GM19467 (cell line): ENCODE measurements around the gene EXOSC5.
"Not testable (repeated sequence)": the region's sequence is repeated elsewhere in the genome, so short reads cannot be mapped to it uniquely, and the experiment has no call there.

Experiments
- ATAC-seq: cut with Tn5 transposase; IDR thresholded peaks from one replicate; pipeline ENCODE4 v1.9.1; 2021; ENCODE audit warnings: mild to moderate bottlenecking, moderate library complexity; ENCODE audit not compliant: unreplicated experiment

Gene EXOSC5

DNA sequence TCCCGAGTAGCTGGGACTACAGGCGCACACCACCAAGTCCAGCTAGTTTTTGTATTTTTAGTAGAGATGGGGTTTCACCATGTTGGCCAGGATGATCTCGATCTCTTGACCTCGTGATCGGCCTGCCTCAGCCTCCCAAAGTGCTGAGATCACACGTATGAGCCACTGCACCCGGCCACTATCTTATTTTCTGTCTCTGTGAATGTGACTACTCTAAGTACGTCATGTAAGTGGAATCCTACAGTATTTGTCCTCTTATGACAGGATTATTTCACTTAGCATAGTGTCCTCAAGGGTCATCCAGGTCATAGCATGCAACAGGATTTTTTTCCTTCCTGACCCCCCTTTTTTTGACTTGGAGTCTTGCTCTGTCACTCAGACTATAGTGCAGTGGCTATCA lies 25.6 kb downstream of the EXOSC5 start:
- no peak for ATAC-seq

DNA sequence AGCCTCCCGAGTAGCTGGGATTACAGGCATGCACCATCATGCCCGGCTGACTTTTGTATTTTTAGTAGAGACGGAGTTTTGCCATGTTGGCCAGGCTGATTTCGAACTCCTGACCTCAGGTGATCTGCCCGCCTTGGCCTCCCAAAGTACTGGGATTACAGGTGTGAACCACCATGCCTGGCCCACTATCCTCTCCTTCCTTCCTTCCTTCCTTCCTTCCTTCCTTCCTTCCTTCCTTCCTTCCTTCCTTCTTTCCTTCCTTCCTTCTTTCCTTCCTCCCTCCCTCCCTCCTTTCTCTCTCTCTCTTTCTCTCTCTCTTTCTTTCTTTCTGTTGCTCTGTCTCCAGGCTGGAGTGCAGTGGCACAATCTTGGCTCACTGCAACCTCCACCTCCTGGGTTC lies 26.0 kb downstream of the EXOSC5 start:
- ATAC-seq: not testable (repeated sequence)

GRCh38 chr19:41369769-41370168 lies 27.4 kb downstream of the EXOSC5 start:
- no peak for ATAC-seq

DNA sequence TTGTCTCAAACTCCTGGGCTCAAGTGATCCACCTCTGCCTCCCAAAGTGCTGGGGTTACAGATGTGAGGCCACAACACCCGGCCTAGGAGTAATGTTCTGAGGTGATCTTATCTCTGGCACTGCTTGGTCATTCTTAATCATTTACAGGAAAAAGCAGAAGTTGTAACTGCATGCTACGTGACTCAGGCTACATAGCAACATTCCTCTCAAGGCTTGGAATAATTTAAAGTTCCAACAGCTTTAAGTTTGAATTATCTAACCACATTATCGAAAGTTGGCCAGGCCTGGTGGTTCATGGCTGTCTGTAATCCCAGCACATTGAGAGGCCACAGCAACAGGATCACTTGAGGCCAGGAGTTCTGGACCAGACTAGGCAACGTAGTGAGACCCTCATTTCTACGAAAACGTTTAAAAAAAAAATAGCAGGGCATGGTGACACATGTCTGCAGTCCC lies 29.3 kb downstream of the EXOSC5 start:
- ATAC-seq: no peak

GRCh38 chr19:41366089-41366488 lies 31.1 kb downstream of the EXOSC5 start:
- ATAC-seq: no peak

- no peak for ATAC-seq
These were observed 32.4 kb downstream of the EXOSC5 start for GRCh38 chr19:41364524-41365391.

GRCh38 chr19:41363753-41364523 lies 33.2 kb downstream of the EXOSC5 start, which contains the start of gene B9D2:
Gene B9D2, minus strand, starts transcription at chr19:41364149. Its CDS starts 630 bp downstream, at chr19:41363519.
- ATAC-seq: peak; percentile 72

GRCh38 chr19:41363371-41363752 lies 33.8 kb downstream of the EXOSC5 start:
- no peak for ATAC-seq

- ATAC-seq: no peak
These were observed 34.9 kb downstream of the EXOSC5 start for GRCh38 chr19:41362143-41362847.

GRCh38 chr19:41359741-41360140 lies 37.4 kb downstream of the EXOSC5 start:
- no peak for ATAC-seq

DNA sequence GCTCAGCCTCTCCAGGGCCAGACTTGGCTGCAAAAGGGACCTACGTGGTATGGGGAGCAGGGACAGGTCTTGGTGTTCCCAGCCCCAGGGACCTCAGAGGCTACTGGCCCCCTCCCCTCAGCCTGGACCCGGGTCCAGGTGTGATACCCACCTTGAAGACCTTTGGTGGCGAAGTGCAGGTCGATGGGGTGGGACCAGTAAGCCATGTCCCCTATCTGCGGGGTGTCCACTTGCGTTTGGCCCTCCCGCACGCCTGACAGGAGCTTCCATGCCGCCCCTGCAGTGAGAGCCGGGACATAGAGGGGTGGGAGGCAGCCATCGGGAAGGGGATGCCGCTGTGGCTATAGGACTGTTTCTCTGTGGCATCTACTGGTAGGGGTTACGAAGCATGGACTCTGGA lies 39.4 kb downstream of the EXOSC5 start:
- ATAC-seq: no peak

DNA sequence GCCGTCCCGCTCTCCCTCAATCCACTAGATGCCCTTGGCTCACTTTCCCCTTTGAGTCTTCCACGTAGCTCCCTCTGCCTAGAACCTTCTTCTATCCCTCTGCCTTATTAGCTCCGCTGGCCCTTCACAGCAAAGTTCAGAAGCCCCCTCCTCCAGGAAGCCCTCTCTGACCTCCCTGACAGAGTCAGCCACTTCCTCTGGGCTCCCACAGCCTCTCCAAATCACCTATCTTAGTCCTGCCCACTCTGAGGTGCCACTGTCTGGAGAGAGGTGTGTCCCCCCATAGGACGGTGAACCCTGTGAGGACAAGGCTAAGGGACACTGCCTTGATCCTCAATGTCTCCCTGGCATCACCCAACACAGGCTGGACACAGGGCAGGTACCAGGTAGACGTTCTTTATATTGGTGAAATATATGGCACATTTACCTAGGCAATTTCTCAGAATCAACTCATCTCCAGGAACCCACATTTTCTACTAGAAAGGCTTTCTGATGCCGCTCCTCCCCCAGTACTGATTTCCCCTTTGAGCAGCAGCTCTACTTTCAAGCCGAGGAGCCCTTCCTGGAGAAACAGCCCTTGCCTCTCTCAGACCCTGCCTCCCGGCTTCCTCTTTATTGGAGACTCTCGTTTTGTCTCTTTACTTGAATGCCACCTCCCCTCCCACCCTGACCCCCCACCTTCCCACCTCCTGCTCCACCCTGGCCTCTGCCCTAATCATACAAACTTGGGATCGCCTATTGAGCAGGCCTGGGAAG lies 40.0 kb downstream of the EXOSC5 start:
- ATAC-seq: no peak

- no peak for ATAC-seq
These were observed 41.4 kb downstream of the EXOSC5 start for GRCh38 chr19:41355802-41356201.

DNA sequence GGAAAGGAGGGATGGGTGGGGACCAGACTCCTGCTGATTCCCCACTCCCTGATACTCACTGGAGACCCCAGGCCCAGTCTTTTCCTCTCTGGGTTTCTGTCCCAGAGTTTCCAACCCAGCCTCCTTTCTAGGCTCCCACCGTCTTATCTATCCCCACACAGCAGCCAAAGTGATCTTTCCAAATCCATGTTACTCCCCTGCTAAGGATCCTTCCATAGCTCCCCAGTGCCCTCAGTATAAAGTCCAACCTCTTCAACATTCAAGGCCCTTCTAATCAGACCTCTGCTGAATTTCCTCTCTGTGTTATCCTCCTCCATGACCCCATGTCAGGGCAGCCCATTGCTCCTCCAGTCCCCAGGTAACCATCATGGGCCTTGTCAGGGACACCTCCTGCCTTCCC lies 42.1 kb downstream of the EXOSC5 start:
- no peak for ATAC-seq

DNA sequence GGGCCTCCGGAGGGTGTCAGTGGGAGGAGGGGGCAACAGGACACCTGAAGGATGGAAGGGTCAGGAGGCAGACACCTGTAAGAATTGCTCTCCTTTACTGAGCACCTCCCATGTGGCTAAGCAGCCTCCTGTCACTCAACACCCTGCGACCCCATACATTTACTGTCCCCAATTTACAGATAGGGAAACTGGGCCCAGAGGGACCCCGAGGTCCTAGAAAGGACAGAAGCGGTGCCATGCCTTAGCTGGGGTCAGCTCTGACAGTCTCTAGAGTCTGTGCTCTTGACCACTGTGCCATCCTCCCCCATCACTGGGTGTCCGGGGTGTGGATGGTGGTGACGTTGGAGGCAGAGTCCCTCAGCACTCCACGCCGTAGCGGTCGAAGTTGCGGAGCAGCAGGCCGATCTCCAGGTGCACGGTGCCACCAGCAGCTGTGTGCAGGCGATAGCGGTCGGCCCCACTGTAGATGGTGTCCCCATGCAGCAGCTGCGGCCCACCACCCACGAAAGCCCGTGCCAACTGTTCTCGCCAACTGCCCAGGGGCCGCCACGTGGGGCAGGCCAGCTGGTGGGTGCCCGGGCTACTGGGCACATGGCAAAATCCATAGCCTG lies 42.7 kb downstream of the EXOSC5 start:
- ATAC-seq: peak; percentile 1

DNA sequence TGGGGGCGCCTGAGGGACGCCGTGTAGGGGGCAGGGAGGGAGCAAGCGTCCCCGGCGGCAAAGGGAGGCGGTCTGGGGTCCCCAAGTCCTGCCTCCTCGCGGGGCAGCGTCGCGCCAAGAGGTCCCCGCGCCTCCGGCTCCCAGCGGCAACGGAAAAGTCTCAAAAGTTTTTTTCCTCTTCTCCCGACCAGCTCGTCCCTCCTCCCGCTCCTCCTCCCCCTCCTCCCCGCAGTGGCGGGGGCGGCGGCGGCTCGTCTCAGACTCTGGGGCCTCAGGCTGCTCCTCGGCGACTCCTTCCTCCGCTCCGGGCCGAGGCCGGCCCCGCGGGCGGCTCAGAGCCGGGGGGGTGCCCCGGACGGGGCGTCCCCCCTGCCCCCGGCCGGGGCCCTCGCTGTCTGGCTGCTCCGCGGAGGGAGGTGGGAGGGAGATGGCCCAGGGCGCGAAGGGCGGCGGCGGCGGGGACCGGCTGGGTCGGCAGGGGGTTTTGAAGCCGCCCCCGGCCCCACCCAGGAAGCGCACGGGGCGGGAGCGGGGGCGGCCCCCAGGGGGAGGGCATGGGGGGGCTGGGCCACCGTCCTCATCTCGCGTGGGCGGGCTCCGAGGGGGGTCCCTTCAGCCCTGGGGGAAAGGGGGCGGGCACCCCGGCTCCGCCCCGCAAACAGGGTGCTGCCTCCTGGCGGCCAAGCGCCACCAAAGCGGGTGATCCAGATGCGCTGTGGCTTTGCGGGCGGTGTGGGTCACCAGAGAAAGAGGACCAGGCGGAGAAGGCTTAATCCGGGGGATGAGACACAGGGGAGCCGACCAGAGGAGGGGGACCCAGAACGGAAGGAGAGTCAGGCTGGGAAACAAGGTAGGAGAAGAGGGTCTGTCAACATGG lies 43.5 kb downstream of the EXOSC5 start, which contains the start of gene TGFB1:
TGFB1 (minus strand) TSS at position 457 of the 877 bp plus-strand sequence. CDS start 878 bp downstream, outside the sequence.
- ATAC-seq: peak; percentile 33

DNA sequence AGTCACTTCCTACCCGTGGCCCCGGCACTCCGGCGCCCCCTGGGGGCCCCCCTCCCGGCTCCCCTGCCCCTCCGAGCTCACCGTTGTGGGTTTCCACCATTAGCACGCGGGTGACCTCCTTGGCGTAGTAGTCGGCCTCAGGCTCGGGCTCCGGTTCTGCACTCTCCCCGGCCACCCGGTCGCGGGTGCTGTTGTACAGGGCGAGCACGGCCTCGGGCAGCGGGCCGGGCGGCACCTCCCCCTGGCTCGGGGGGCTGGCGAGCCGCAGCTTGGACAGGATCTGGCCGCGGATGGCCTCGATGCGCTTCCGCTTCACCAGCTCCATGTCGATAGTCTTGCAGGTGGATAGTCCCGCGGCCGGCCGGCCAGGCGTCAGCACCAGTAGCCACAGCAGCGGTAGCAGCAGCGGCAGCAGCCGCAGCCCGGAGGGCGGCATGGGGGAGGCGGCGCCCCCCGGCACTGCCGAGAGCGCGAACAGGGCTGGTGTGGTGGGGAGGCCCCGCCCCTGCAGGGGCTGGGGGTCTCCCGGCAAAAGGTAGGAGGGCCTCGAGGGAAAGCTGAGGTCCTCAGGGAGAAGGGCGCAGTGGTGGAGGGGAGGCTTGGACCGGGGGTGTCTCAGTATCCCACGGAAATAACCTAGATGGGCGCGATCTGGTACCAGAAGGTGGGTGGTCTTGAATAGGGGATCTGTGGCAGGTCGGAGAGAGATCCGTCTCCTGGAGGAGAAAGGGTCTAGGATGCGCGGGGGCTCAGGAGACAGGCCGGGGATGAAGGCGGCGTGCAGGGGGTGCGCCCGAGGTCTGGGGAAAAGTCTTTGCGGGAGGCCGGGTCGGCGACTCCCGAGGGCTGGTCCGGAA lies 44.3 kb downstream of the EXOSC5 start:
- no peak for ATAC-seq

GRCh38 chr19:41352279-41352608 lies 44.9 kb downstream of the EXOSC5 start:
- ATAC-seq: no peak
